Measurements from ENCODE around the gene NONO.
A peak's percentile ranks its signal among the peaks of the same experiment; 100 is the strongest.
"Not testable (repeated sequence)": the region's sequence is repeated elsewhere in the genome, so short reads cannot be mapped to it uniquely, and the experiment has no call there.

Gene NONO

GRCh38 chrX:71283403-71284143, at the start of gene NONO:
NONO (plus strand) TSS chrX:71283635; CDS start chrX:71290638, 7,003 bp downstream.
- DNase-seq, result peak; percentile 98

- no peak for DNase-seq
Measured at GRCh38 chrX:71235482-71235881, 48.0 kb upstream of the NONO start.

- DNase-seq, result peak; percentile 24
Measured at GRCh38 chrX:71236836-71237235, 46.6 kb upstream of the NONO start.

GRCh38 chrX:71239781-71240180, 43.7 kb upstream of the NONO start:
- DNase-seq, result no peak

- no peak for DNase-seq
Measured at GRCh38 chrX:71241301-71241700, 42.1 kb upstream of the NONO start.

GRCh38 chrX:71244359-71245128, 38.9 kb upstream of the NONO start:
- no peak for DNase-seq

GRCh38 chrX:71245159-71245558, 38.3 kb upstream of the NONO start:
- no peak for DNase-seq

GRCh38 chrX:71250841-71251240, 32.6 kb upstream of the NONO start:
- no peak for DNase-seq

GRCh38 chrX:71251466-71251973, 31.9 kb upstream of the NONO start:
- peak; percentile 18 for DNase-seq

GRCh38 chrX:71252221-71252620, 31.2 kb upstream of the NONO start:
- DNase-seq, result peak; percentile 5

- DNase-seq, result peak; percentile 79
Measured at GRCh38 chrX:71253253-71254091, 30.0 kb upstream of the NONO start.

GRCh38 chrX:71254092-71254963, 29.1 kb upstream of the NONO start, which contains the start of gene ZMYM3:
ZMYM3 (minus strand) TSS chrX:71254140; CDS start chrX:71253255, 885 bp downstream.
- DNase-seq, result peak; percentile 92

GRCh38 chrX:71256051-71256450, 27.4 kb upstream of the NONO start:
- no peak for DNase-seq

GRCh38 chrX:71256856-71257255, 26.6 kb upstream of the NONO start:
- DNase-seq, result no peak

- DNase-seq, result not testable (repeated sequence)
Measured at GRCh38 chrX:71268624-71269023, 14.8 kb upstream of the NONO start.

- no peak for DNase-seq
Measured at GRCh38 chrX:71269801-71270395, 13.5 kb upstream of the NONO start.

- DNase-seq, result not testable (repeated sequence)
Measured at GRCh38 chrX:71272313-71272712, 11.1 kb upstream of the NONO start.

GRCh38 chrX:71281300-71281699, 2.1 kb upstream of the NONO start:
- not testable (repeated sequence) for DNase-seq

- peak; percentile 73 for DNase-seq
Measured at GRCh38 chrX:71282514-71283402, 677 bp upstream of the NONO start.

- no peak for DNase-seq
Measured at GRCh38 chrX:71285929-71286328, 2.5 kb downstream of the NONO start.

All from OCI-M1 (cell line).